Glutamatergic neuron (in vitro differentiated cells): ENCODE measurements around the gene PROC. TPM values are rescaled to one million over a fixed set of nuclear protein-coding genes. Genes with fewer than 3 reads are reported as not detected.
A peak's percentile ranks its signal among the peaks of the same experiment; 100 is the strongest.
"Not testable (repeated sequence)": the region's sequence is repeated elsewhere in the genome, so short reads cannot be mapped to it uniquely, and the experiment has no call there.

Experiments
- DNase-seq: peaks from one replicate; pipeline ENCODE4 v3.0.0; 2022
- H3K27ac Mint-ChIP-seq: one replicate; pipeline ENCODE4 v1.8.0; 2020; ENCODE audit warnings: mild to moderate bottlenecking, mixed read lengths, inconsistent platforms; ENCODE audit not compliant: unreplicated experiment
- H3K27me3 Mint-ChIP-seq: one replicate; pipeline ENCODE4 v1.8.0; 2020; ENCODE audit warnings: mild to moderate bottlenecking, moderate library complexity, mixed read lengths, inconsistent platforms; ENCODE audit not compliant: unreplicated experiment
- H3K36me3 Mint-ChIP-seq: one replicate; pipeline ENCODE4 v1.8.0; 2020; ENCODE audit warnings: mild to moderate bottlenecking, mixed read lengths, inconsistent platforms; ENCODE audit not compliant: unreplicated experiment
- H3K4me1 Mint-ChIP-seq: one replicate; pipeline ENCODE4 v1.8.0; 2020; ENCODE audit warnings: mild to moderate bottlenecking, low read depth, mixed read lengths, inconsistent platforms; ENCODE audit not compliant: unreplicated experiment
- H3K4me3 Mint-ChIP-seq: one replicate; pipeline ENCODE4 v1.8.0; 2020; ENCODE audit warnings: mild to moderate bottlenecking, mixed read lengths, inconsistent platforms; ENCODE audit not compliant: unreplicated experiment
- H3K9me3 Mint-ChIP-seq: one replicate; pipeline ENCODE4 v1.8.0; 2020; ENCODE audit warnings: mild to moderate bottlenecking, moderate library complexity, mixed read lengths, inconsistent platforms; ENCODE audit not compliant: unreplicated experiment
- CTCF ChIP-seq: fragments of 200-600 bp; sonication (generic); IDR thresholded peaks from one replicate; pipeline ENCODE4 v1.5.0; 2021; ENCODE audit not compliant: partially characterized antibody, unreplicated experiment
- total RNA-seq: library from RNA; stranded (reverse); fragmentation: NEBNext Ultra II Directional; extraction: Animal tissue kit (Norgen Biotek cat#: 25700); gene quantifications from one replicate; pipeline ENCODE4 v1.2.1, GENCODE V29; 2021; ENCODE audit not compliant: unreplicated experiment

Gene PROC
- total RNA-seq, 1 donor from 2014 or later: not detected

GRCh38 chr2:127407091-127407490, 11.1 kb upstream of the PROC start:
- no peaks in the 10 kb centered on the region for H3K27me3 Mint-ChIP-seq
- no peak for DNase-seq
- peaks cover 3% of the 10 kb centered on the region for H3K4me1 Mint-ChIP-seq
- no peak overlapping the region for H3K27ac Mint-ChIP-seq
- no peaks in the 10 kb centered on the region for H3K36me3 Mint-ChIP-seq
- no peak for TF ChIP-seq CTCF
- H3K4me3 Mint-ChIP-seq: peak overlapping the region; percentile 70
- no peaks in the 10 kb centered on the region for H3K9me3 Mint-ChIP-seq

GRCh38 chr2:127407661-127408003, 10.6 kb upstream of the PROC start:
- Mint-ChIP-seq H3K9me3 (no peaks in the 10 kb centered on the region), H3K4me1 (peaks cover 3% of the 10 kb centered on the region), H3K27me3 (no peaks in the 10 kb centered on the region), H3K4me3 (peak overlapping the region; percentile 70), H3K27ac (no peak overlapping the region), H3K36me3 (no peaks in the 10 kb centered on the region)
- no peak for TF ChIP-seq CTCF
- DNase-seq: no peak

GRCh38 chr2:127408004-127408806, 10.0 kb upstream of the PROC start:
- Mint-ChIP-seq H3K36me3 (no peaks in the 10 kb centered on the region), H3K27me3 (no peaks in the 10 kb centered on the region), H3K4me3 (peak overlapping the region; percentile 81), H3K4me1 (peaks cover 3% of the 10 kb centered on the region), H3K27ac (no peak overlapping the region), H3K9me3 (no peaks in the 10 kb centered on the region)
- peak; percentile 81 for DNase-seq
- TF ChIP-seq CTCF: no peak

GRCh38 chr2:127408807-127409099, 9.5 kb upstream of the PROC start:
- no peaks in the 10 kb centered on the region for H3K36me3 Mint-ChIP-seq
- no peak for TF ChIP-seq CTCF
- H3K27ac Mint-ChIP-seq: no peak overlapping the region
- H3K4me3 Mint-ChIP-seq: peak overlapping the region; percentile 81
- no peak for DNase-seq
- peaks cover 2% of the 10 kb centered on the region for H3K27me3 Mint-ChIP-seq
- no peaks in the 10 kb centered on the region for H3K9me3 Mint-ChIP-seq
- H3K4me1 Mint-ChIP-seq: peaks cover 3% of the 10 kb centered on the region

- not testable (repeated sequence) for H3K4me1 Mint-ChIP-seq, H3K27me3 Mint-ChIP-seq, H3K36me3 Mint-ChIP-seq, H3K9me3 Mint-ChIP-seq, DNase-seq, H3K27ac Mint-ChIP-seq, H3K4me3 Mint-ChIP-seq
Observed at GRCh38 chr2:127409716-127410115, 8.5 kb upstream of the PROC start.
